KBM-7 (cell line): Measurements from ENCODE around the gene CFAP45.

ENCODE experiments used
- DNase-seq: peaks from one replicate; pipeline ENCODE4 v3.0.0-alpha.2; 2015
- in situ Hi-C: fragments of 300-500 bp; cut with MboI; formaldehyde crosslinking; loops from 2 replicates; pipeline ENCODE4 v1.14.3; 2020; ENCODE audit warnings: low sequenced_read_pairs, low pct_unique_long_range_greater_than_20kb, mixed read lengths

The CFAP45 gene

DNA sequence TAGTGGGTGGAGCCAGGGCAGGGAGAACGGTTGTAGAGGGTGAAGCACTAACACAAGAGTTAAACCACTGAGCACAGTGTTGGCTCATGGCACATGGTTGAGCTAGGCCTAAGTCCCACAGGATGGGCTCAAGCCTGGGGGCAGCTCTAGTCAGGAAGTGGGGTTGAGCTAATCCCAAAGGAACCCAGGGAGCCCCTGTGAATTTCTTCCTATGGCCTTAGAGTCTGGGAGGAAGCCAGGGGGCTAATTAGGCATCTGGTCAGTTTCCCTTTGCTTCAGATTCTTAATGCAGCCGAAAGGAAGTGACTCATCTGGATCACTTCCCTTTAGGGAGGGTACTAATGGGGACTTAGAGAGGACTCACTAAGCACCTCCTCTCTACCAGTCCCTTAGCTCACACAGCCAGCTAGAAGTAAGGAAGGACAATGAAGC is 10.1 kb downstream of the CFAP45 start:
- DNase-seq: peak; percentile 80
- in situ Hi-C loops: loop anchor here (10.0 kb wide), 1 partner anchor 95 kb away; no protein-coding TSS in a partner anchor

- in situ Hi-C loops: no loop called here
- DNase-seq: no peak
Measured at GRCh38 chr1:159889202-159889601, 10.8 kb downstream of the CFAP45 start.

DNA sequence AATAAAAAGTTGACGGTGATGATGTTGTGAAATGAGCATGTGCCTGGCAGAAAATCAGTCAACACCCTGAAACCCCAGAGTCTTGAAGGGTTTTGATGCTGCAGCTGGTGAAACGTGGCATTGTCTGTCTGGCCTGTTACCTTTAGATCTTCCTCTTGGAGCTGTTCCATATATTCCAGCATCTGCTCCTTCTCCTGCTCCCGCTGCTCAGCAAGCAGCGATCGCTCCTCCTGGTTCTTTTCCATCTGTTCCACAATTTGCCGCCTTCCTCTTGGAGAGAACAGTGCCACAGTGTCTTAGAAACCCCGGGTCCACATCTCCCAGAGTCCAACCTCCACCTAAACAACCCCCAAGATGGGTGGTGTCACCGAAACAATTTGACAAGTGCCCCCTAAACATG is 15.7 kb downstream of the CFAP45 start:
- in situ Hi-C loops: no loop called here
- DNase-seq: no peak

DNA sequence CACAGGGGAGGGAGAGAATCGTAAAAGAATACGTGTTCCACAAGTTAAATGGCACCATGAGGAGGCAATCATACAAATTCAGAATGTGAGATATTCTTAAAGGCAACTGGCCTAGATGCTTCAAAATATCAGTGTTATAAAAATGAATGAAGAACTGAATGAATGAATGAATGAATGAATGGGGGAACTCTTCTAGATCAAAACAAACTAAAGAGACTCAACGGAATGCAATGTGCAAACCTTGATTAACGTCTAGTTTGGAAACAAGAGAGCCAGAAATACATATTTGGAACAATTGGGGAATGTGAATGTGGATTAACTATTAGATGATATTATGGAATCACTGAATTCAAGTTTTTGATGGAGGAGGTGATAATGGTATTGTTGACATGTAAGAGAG is 16.8 kb downstream of the CFAP45 start:
- in situ Hi-C loops: no loop called here
- no peak for DNase-seq

DNA sequence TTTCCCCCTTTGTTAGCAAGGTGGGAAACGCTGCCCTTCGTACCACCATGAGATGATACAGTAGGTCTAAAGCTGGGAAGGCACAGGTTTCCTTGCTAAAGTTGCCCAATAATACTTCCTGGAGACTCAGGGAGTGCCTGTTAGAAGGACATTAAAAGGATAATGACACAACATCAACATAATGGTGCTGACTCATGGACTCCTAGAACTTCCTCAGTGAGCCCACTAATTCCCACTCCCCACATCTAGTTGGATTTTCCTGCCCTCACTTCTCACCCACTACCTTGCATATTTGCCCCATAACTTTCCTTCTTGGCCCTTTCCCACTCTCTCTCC is 17.5 kb downstream of the CFAP45 start:
- in situ Hi-C loops: no loop called here
- DNase-seq: no peak

GRCh38 chr1:159881622-159882526 is 18.1 kb downstream of the CFAP45 start:
- no peak for DNase-seq
- in situ Hi-C loops: no loop called here

DNA sequence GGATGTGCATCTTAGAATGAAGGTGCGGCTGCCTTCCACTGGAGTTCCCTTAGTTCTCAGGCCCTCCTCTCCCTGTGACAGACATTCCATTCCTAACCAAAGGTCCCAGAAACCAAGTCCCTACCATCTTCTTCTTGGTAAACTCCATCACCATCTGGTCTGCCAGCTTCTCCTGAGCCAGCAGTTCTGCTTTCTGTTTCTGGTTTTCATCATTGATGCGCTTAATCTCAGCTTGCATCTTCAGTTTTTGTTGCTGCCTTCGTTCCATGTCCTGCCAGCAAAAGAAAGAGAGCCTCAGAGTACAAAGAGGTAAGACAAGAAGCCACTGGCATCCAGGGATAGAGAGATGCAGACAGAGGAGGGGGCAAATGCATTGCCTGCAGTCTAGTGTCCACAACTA is 19.5 kb downstream of the CFAP45 start:
- in situ Hi-C loops: no loop called here
- DNase-seq: no peak

- DNase-seq: no peak
- in situ Hi-C loops: no loop called here
Measured at GRCh38 chr1:159879977-159880376, 20.0 kb downstream of the CFAP45 start.

DNA sequence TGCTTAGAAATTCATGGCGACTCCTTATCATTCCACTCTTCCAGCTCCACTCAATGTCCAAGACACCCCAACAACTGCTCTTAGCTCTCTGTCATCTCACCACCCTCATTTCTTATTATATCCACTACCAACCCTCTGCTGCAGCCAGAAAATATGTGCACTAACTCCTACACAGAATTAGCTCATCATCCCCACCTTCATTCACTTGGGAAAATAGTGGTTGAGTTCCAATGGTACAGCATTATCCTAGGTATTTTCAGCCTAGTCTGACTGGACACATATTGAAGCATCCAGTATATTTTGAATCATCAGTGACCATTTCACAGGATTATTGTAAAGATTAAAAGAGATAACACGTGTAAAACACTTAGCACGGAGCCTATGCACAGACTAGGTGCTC is 20.8 kb downstream of the CFAP45 start:
- no peak for DNase-seq
- in situ Hi-C loops: no loop called here

- DNase-seq: no peak
- in situ Hi-C loops: no loop called here
Measured at GRCh38 chr1:159877695-159878444, 22.1 kb downstream of the CFAP45 start.

- in situ Hi-C loops: no loop called here
- DNase-seq: no peak
Measured at GRCh38 chr1:159873530-159874143, 26.3 kb downstream of the CFAP45 start.

DNA sequence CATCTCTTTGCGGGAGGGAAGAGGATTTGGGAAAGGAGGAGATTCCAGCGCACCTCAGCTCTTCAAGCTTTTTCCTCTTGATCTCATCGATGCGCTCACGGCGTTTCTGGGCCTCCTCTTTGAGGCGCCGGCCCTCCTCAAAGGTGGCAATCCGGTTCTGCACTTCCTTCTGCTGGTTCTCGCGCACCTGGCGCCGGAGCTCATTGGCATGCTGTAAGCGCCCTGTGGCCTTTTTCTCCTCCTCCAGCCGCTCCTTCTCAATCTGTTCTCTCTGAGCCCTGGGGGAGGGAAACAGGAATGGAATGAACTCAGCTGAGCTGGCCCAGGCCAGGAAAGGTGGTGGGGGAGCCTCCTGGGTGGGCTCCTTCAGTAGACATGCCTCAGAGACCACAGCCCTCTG is 27.1 kb downstream of the CFAP45 start:
- in situ Hi-C loops: no loop called here
- no peak for DNase-seq

GRCh38 chr1:159870704-159871103 is 29.3 kb downstream of the CFAP45 start:
- in situ Hi-C loops: no loop called here
- DNase-seq: no peak

DNA sequence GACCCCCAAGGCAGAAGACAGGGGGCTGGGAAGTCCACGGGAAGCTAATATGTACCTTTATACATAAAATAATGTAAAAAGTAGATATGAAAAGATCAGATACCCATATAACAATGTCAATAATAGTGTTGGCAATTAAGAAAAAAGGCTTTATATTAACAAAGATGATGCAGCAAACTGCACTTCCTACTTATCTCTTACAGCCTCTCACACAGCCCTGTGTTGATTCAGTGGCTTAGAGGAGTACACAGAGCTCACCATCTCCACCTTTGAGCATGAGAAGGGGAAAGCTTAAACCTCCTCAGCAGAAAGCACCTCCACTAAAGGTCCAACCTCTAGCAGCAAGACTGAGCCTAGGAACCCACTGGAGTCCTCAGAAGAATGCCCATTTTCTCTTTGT is 30.4 kb downstream of the CFAP45 start:
- no peak for DNase-seq
- in situ Hi-C loops: no loop called here

GRCh38 chr1:159869173-159869572 is 30.8 kb downstream of the CFAP45 start:
- in situ Hi-C loops: no loop called here
- no peak for DNase-seq

DNA sequence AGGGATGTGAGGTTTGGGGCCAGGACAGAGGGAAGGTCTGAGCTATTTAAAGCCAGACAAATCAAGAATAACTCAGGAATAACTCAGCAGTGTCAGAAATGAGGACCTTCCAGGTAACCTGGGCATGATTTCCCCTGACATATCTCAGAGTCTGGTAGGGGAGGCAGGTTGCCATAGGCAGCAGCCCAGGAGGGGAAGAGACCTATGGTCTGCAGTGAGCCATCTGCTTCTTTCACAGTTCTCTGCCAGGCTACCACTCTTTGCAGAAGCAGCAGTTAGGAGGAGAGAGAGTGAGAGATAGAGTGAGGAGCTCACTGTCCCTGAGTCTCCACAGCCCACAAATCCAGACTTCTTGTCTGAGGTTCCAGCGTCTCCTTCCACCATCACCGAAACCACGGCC is 31.2 kb downstream of the CFAP45 start:
- no peak for DNase-seq
- in situ Hi-C loops: no loop called here

DNA sequence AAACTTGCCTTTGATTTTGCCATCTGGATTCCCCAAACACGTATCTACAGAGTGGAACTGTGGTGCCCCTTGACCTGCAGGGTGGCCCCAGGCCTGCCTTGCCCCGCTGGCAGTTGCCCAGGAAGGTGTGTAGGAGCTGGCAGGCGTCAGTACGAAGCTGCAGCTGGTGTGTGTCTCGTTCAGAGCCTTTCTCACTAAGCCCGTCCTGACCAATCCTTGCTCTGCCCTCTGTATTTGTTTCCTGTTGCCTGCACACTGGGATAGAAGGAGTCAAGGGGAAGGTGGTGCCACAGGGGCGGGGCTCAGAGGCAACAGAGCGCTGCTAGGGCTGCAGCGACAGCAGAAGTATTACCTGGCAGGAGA is 32.3 kb downstream of the CFAP45 start:
- in situ Hi-C loops: no loop called here
- no peak for DNase-seq

DNA sequence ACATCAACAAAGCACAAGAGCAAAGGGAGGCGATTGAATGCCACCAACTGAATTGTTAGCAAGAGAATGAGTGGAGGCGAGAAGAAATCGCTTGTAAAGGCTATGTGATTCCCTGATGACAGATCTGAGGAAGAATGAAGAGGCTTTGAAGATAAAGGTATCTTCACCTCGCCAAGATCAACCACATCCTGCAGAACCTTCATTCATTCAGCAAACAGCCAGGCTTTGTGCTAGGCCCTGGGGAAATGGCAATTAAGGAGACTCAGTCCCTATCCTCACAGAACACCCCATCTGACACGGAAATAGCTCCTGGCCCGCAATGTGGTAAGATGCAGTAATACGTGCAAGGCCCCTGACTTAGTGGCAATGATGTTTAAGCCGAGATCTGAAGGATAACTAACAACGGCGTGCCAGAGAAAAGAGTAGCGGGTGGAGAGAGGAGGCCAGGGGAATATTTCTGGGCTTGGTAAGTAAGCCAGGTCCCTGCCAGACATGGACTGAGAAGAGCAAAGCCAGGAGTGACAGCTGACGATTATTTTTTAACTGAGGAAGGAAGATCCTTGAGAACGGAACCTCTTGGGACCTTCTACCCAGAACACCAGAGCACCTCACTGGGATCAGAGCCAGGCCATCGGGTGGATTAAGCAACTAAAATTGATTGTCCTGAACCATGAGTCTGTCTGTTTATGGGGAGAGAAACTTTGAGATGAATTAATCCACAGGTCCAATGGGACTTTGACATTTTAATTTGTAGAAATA is 32.9 kb downstream of the CFAP45 start:
- in situ Hi-C loops: no loop called here
- no peak for DNase-seq

DNA sequence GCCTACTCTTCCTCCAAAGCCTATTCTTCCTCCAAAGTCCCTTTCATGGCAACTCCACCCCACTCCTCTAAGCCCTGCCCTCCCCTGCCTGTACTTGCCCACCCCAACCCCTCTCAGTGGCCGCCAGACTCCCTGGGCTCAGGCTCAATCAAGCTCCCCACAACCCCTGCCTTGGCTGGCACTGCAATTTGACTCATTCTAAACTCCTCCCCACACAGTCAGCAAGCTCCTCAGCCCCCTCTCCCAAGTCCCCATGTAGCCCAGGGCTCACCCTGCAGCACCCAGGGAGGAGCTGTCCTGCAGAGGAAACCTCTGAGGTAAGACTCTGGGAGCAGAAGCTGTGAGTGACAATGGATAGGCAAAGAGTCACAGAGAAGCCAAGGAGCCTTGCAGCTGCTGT is 33.9 kb downstream of the CFAP45 start:
- in situ Hi-C loops: no loop called here
- DNase-seq: no peak

GRCh38 chr1:159864262-159864661 is 35.7 kb downstream of the CFAP45 start:
- in situ Hi-C loops: no loop called here
- no peak for DNase-seq
